Head of caudate nucleus (tissue), 42 donors: Measurements from ENCODE around the gene PRKN.
"Not testable (repeated sequence)": the region's sequence is repeated elsewhere in the genome, so short reads cannot be mapped to it uniquely, and the experiment has no call there.

ENCODE experiments used
- DNase-seq, 42 donors: peaks; one replicate each; pipeline versions ENCODE4 v3.0.0 to v3.0.0-alpha.2; 2020 to 2021; ENCODE audit warnings: mixed read lengths in 7 of 42
- intact Hi-C: fragments of 100-400 bp; cut with DNase I; formaldehyde crosslinking; loops from one replicate; pipeline ENCODE4 v1.15.0; 2022

Gene PRKN

GRCh38 chr6:162683135-162683534, 44.4 kb downstream of the PRKN start:
- DNase-seq: no peak
- intact Hi-C loops: no loop called here

DNA sequence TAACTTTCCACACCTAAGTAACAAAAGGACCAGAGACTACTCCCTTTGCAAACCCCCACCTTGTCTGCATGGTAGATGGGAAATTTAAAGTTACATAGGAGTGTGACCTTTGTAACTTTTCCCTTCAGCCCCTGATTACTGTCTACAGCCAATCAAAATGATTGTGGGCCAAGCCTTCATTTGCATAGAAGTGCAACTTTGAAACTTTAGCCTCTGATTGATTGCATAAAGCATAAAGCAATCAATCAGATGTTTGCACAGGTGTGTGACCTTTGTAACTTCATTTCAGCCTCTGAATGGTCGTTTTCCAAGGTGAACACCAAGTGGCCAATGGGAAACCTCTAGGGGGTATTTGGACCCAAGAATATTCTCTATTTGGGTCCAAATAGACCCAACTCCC, 46.1 kb downstream of the PRKN start:
- intact Hi-C loops: no loop called here
- no peak for DNase-seq

DNA sequence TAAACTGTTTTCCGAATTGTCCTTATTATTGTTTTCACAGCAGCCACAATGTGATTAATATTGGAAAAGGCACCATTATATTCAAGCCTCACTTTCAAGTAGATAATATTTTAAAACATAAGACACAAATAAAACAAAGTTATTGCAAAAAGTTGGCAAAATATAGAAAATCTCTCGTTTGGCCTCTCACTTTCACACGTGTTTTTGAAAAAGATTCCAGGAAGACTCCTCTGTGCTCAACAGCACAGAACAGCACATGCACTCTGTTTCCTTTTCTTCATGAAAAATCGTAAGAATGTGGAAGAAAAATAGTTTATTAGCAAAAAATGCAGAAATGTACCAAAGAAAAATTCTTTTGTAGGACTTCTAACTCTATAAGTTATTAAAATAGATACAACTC, 46.7 kb downstream of the PRKN start:
- intact Hi-C loops: no loop called here
- no peak for DNase-seq

DNA sequence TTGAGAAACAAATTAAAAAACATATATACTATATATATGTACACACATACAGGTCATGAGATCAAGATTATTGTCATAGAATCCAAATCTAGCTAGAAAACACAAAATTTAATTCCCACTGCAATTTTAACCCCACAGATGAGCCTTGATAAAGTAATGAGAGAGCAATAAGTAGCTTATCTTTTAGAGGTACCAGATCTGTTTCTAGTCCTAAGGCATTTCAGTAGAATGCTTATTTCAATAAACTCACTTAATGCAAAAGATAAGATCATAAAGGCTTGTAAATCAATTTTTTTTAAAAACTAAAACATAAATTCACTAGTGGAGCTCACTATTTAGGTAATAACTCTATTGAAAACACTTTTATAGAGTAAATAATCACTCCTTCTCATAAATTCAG, 47.2 kb downstream of the PRKN start:
- DNase-seq: no peak
- intact Hi-C loops: no loop called here

DNA sequence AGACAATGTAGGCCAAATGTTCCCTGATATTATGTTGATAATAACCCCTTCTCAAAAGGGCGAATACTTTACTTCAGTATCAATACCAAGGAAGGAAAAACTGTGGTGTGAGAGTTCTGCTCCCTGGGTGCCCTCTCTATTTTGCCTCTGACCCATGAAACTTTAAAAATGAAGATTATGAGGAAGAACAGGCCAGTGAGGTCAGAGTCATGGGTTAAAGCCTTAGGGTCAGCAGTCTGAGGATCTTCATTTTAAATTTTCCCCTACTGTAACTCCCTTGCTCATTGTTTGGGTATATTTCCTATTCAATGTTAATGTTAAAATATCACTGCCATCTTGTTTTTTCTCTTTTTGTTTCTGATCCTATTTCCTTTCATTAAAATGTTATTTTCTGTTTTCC, 47.9 kb downstream of the PRKN start:
- DNase-seq: no peak
- intact Hi-C loops: no loop called here

GRCh38 chr6:162678896-162679295, 48.7 kb downstream of the PRKN start:
- DNase-seq, intact Hi-C loops: not testable (repeated sequence)

DNA sequence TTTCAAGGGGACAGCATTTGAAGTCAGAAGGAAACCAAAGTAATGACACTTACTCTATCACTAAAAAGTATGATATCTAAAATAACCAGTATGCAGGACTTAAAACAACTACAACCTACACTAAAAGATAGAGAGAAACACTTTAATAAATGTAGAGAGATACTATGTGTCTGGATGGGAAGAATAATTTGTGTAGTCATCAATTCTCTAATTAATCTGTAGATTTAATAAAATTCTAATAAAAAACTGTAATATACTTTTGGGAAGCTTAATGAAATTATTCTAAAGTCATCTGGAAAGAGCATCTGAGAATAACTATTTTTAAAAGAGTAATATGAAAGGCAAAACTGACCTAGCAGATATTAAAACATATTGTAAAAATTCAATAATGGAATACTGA, 52.1 kb downstream of the PRKN start:
- no peak for DNase-seq
- intact Hi-C loops: no loop called here

- DNase-seq: no peak
- intact Hi-C loops: no loop called here
These were observed 53.1 kb downstream of the PRKN start for GRCh38 chr6:162674452-162674851.

GRCh38 chr6:162671580-162672165, 55.9 kb downstream of the PRKN start:
- no peak for DNase-seq
- intact Hi-C loops: no loop called here

GRCh38 chr6:162670345-162670744, 57.2 kb downstream of the PRKN start:
- intact Hi-C loops: no loop called here
- no peak for DNase-seq

GRCh38 chr6:162666246-162666645, 61.3 kb downstream of the PRKN start:
- intact Hi-C loops: no loop called here
- DNase-seq: no peak

GRCh38 chr6:162653808-162654207, 73.8 kb downstream of the PRKN start:
- no peak for DNase-seq
- intact Hi-C loops: no loop called here

DNA sequence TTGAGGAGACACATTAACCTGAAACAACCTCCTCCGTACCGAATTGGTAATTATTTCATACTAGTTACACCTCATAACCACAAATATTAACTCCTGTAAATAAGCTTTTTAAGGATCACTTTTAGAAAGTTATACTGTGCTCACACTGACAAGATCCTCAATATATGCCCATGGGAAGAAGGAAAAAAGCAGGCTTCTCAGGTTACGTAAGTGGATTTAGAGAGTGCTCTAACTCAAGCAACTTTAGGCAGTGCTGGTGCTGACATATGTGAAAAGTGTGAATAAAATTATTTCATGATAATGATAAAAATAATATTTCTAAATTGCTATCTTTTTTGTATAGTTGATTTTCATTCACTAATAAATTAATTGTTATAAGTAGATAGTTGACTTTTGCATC, 76.1 kb downstream of the PRKN start:
- intact Hi-C loops: no loop called here
- DNase-seq: no peak

GRCh38 chr6:162649271-162649670, 78.3 kb downstream of the PRKN start:
- DNase-seq: no peak
- intact Hi-C loops: no loop called here

GRCh38 chr6:162644153-162644552, 83.4 kb downstream of the PRKN start:
- DNase-seq: no peak
- intact Hi-C loops: no loop called here

DNA sequence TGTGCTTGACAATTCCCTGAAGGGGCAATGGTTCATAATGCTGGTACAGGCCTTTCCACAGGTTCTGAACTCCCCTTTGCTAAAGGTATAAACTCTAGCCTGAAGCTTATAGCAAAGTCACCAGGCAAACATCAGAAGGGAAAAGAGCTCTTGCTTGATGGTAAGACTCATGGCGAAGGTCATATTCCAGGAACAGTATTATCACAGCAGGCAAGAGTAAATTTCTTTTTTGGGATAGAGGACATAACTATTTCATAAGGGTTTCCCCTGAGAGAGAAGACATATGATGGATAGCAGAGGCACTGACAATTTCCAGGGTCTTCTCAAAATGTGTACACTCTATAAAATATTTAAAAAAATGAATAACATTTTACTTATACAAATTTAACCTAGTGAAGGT, 86.8 kb downstream of the PRKN start:
- intact Hi-C loops: no loop called here
- no peak for DNase-seq

GRCh38 chr6:162639951-162640350, 87.6 kb downstream of the PRKN start:
- no peak for DNase-seq
- intact Hi-C loops: no loop called here

DNA sequence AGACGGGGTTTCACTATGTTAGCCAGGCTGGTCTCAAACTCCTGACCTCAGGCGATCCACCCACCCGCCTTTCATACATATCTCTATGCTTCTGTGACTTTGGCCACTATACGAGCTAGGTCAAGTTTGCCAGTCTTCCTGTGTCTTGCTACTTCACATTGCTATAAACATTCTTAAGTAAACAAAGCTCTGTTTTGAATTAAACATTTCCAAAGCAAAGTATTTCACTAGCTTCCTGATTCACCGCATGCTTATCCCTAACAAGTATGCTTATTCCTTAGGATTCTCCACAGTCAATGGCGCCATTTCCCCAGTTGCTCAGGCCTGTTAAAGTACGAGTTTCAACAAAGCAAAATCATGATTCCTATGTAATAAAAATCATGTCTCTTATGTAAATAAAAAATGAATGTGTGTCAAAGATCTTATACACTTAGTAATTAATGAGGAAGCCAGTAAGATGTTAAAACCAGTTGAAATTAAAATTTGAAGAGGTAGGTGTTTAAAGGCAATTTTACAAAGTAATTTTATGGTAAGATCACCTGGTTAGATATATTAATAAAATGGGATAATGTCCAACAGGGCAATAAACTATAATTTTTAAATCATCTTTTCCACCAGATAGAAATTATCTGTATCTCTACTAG, 88.5 kb downstream of the PRKN start:
- DNase-seq: no peak
- intact Hi-C loops: no loop called here

- no peak for DNase-seq
- intact Hi-C loops: no loop called here
These were observed 90.2 kb downstream of the PRKN start for GRCh38 chr6:162637317-162637716.

DNA sequence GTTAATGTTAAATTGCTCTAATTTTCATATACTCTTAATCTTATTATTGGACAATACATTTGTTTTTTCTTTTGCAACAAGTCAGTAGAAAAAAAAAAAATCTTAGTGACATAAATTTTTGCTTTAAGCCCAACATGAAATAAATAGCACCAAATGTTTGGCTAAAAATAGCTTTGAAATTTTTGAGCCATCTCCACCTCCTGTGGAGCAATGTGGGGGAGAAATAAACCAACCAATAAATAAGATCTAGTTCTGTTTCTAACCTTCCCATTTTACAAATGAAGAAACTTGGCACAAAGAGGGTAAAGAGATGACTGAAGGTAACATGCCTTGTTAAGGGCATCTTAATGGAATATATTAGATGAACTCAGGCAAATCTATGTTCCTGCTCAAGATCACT, 91.4 kb downstream of the PRKN start:
- intact Hi-C loops: no loop called here
- DNase-seq: no peak

DNA sequence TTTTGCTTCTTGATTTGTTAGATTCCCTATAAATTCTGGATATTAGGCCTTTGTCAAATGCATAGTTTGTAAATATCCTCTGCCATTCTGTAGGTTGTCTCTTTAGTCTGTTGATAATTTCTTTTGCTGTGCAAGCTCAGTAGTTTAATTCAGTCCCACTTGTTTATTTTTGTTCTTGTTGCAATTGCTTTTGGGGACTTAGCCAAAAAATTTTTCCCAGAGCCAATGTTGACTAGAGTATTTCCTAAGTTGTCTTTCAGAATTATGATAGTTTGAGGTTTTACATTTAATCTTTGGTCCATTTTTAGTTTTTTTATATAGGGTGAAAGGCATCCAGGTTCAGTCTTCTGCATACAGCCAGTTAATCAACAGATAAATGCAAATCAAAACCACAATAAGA, 96.0 kb downstream of the PRKN start:
- intact Hi-C loops: no loop called here
- DNase-seq: no peak

DNA sequence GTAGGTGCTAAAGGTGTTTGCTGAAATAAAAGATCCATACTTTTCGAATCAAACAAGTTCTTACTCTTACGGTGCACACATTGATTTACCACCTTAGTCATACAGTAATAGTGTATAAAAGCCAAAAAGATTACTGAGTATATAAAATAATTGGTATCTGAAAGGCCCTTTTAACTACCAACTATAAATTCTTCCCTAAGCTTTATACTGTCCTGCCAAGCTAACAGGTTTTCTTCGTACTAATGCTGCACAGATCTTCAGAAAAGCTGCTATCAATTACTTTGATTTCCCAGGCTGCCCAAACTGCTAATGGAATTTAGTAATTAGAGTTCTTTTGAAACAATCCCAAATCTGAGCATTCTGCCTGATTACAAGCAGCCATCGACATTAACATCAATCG, 97.5 kb downstream of the PRKN start:
- DNase-seq: no peak
- intact Hi-C loops: no loop called here
